GF-D8 (cell line): ENCODE results near the gene MT4.
A peak's percentile ranks its signal among the peaks of the same experiment; 100 is the strongest.

Source experiments
- DNase-seq: peaks from one replicate; lab custom pipeline; 2025; lab: John Stamatoyannopoulos, UW

The MT4 gene

DNA sequence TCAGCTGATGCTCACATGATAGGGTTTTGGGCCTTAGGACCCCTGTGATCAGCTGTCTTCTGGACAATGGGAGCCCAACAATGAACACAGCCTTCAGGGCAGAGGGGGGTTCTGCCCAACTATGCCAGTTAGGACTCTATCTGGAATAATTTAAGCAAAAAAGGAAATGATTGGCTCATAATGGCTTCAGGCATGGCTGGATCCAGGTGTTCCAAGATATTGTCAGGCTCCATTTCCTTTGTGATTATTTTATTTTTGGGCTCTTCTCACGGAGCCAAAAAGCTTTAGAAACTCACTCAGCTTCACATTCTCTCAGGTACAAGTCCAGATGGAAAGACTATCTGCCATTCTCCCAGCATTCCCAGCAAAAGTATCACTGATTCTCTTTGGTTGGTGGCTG is 40.6 kb downstream of the MT4 start:
- no peak for DNase-seq

DNA sequence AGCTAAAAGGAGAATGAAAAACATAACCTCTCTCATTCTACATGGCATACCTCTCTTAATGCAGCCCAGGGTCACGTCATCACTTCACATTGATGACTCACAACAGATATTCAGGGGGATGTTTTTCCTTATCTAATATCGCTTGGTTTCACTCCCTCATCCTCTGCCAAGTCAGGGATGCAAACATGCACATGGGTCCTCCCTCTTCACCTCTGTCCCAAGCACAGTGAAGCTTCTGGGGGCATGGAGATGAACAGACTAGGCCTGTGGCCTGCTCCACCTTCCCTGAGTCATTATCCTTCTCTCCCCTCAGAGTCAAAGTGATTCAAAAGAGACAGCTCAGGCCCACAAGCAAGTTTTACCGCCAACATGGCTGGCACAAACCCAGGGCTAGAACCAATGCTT is 41.2 kb downstream of the MT4 start:
- no peak for DNase-seq

DNA sequence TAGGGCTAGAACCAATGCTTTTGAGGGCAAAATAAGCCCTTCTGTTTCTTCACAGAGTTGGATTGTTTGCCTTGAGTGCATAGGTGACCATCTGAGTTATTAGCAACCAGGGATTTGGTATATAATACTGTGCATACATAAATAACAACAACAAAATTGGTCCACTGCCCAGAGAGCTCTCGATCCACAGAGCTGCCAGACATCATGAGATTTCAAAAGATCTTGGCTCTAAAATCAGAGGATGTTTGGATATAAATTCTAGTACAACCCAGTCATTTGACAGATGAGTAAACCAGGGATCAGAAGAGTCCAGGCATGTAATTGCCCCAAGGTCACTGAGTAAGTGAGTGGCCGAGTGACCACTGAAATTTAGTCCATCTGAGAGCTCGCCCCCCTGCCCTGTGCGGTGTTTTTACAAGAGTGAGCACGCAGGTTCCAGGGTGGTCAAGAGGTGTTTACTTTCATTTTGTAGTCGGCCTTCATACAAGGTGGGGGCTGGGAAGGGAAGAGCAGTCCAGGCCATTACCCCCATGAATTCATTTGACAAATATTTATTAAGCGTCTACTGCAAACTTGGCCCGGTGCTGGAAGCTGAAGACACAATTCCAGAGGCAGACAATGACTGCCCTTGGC is 41.7 kb downstream of the MT4 start:
- no peak for DNase-seq

DNA sequence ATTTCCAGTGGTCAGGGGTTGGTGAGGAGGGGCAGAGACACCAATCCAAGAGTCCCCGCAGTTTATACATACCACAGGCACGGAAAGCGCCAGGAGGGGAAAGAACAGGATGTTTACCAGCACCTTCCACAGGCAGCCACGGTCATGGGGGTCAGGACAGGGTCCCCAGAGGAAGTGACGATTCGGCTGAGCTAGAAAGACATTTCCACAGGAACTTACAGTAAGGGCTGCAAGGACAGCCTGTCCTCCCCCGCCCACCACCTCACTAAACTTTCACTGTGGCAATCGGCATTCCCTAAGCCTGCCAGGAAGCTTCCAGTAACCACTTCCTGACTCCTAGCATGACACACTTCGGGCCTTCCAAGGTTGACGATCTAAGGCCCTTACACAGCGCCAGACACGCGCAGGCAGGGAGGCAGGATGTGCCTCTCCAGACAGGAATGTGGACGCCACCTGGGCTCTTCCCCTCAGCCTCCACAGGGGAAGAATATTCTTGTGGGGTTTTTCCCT is 42.3 kb downstream of the MT4 start:
- no peak for DNase-seq

GRCh38 chr16:56607675-56608042 is 42.8 kb downstream of the MT4 start:
- DNase-seq, result no peak

- DNase-seq, result peak; percentile 87
Measured at GRCh38 chr16:56608043-56608875, 43.4 kb downstream of the MT4 start, which contains the start of gene MT2A. TSS of gene MT2A (plus strand) at chr16:56608584. CDS start at chr16:56608656, 72 bp downstream.

GRCh38 chr16:56608876-56609462 is 44.1 kb downstream of the MT4 start:
- DNase-seq, result no peak

- DNase-seq, result peak; percentile 52
Measured at GRCh38 chr16:56609463-56609921, 44.6 kb downstream of the MT4 start.

DNA sequence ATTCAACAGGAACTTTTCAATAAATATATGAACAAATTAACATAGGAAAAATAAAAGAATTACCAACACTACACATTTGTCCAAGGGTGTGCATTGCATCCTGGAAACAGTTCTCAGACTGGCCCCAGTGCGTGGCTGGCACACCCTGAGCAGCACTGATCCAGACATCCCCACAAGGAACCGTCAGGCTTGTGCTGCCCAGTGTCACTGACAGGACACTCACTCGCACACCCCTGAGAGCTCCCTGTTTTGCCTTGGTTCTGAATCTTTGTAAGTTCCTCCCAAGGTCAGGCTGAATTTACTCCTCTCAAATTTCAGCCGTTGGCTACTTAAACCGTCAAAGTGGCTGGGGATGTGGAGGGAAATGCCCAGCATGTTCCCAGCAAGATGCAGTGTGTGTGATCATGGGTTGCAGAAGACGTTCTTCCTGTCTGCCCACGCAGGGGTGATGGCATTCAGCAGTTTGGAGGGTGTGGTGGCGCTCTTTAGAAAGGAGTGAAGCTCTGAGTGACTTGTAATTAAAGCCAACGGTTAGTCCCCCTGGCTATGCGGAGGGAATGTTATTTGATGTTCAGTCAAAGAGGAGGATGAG is 45.2 kb downstream of the MT4 start:
- DNase-seq, result peak; percentile 12

- DNase-seq, result no peak
Measured at GRCh38 chr16:56610609-56611111, 45.8 kb downstream of the MT4 start.

DNA sequence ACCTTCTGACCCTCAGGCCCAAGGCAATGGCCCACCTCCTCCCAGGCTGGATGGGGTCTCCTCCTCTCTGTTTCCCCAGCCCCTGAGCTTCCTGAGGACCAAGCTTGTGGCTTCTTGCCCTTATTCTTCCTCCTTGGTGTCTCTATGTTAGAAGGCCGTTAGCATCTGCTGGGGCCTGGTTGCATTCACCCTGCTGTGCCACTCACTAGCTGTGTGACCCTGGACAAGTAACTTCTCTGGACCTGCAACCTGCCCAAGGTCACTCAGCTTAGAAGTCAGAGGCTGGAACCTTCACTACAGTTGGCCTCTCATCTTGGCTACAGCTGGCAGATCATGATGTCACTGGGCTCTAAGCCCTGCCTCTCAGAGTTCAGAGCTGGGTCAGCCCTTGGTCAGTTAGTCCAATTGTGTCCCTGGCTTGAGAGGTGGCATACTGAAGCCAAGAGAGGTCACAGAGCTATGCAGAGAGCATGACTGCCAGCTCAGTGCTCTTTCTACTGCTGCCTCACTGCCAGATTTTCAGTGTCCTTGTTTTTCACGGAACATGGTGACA is 46.5 kb downstream of the MT4 start:
- no peak for DNase-seq

DNA sequence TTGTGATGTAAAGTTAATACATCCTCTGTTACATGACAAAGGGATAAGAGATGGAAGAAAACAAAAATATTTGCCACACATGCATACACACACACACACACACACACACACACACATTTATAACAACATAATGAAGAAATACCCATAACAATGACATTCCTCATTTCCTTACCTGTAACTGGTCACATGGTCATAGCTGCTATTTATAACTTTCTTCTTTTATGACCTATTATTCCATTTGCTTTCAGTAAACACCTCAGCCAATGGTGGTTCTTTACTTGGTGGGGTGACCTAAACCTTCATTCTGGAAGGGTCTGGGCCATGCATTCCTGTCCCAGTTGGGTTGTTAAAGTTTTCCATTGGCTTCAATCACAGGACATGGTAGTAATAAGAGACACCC is 48.8 kb downstream of the MT4 start:
- DNase-seq, result no peak

DNA sequence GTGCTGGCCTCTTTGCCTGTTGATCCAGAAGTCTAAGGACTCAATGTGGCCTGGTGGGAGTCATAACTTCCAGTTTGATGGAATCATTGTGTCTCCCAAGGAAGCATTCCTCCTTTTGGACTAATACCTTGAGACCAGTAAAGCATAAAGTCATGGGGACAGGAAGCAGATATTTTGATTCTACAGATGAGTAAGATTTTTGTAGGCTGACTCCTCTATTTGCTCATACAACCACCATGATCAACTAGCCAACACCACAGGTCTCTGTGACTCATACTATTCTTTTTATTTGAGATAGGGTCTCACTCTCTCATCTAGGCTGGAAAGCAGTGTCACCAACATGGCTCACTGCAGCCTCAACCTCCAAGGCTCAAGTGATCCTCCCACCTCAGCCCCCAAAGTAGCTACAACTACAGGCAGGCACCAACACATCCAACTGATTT is 49.7 kb downstream of the MT4 start:
- DNase-seq, result no peak

GRCh38 chr16:56615353-56615752 is 50.5 kb downstream of the MT4 start:
- no peak for DNase-seq

DNA sequence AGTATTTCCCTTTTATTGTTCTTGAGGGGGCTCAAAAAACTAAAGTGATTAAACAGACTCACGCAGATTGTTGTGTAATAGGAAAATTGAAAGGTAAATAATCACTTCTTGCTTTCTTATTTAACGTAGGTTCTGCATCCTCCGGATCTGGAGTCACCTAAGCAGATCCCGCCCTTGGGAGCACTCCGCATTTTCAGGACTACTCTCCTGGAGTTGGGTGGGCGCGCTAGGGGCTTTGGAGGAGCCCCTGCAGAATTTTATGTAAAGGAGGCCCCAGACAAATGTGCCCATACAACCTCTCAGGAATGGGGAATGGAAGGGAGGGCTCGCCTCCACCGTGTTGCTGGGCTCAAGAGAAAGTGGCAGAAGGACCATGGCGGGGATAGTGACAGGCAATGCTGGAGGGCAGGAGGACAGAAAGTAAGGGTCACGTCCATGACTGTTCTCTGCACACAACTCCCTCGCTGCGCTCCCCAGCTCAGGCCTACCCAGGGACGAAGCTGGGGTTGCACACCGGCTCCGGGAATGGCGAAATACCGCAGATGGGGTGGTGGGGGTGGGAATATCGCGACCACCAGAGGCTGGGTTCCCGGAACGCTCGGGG is 51.8 kb downstream of the MT4 start:
- DNase-seq, result no peak

DNA sequence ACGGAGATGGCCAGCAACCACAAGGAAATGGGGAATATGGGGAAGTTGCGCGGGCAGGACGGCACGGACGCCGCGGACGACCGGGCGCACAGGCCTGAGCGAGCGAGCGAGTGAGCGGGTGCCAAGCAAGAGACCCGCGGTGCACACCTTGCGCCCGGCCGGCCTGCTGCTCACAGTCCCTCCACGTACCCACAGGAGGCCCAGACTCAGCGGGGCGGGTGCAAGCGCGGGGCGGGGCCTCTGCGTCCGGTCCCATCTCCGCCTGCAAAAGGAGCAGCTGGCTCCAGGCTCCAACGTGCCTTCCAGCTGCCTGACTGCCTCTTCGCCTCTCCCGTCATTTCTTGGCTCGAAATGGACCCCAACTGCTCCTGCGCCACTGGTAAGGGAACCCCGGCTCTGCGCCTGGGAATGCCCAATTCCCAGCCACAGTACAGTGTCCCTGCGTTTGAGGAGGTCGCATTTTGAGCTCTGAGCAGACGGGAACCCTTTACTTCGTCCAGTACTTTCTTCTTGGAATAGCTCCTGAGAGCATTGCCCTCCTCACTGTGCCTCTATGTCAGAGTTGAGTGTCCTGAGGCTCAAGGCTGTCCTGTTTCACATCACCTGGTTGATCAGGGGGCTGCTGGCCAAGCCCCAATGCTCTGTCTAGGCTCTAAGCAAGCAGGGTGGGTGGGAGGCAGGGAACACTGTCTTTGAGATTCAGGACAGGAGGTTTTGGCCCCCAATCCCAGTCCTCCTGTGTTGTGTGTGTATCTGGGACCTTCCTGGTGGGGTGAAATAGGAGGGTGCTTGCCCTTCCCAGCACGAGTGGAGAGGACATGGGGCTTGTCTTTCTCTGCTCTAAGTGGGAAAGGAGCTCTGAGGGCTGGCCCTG is 52.6 kb downstream of the MT4 start:
- DNase-seq, result no peak

- DNase-seq, result no peak
Measured at GRCh38 chr16:56618138-56618537, 53.3 kb downstream of the MT4 start.
